ENCODE measurements around the gene SLC6A19.

- TF ChIP-seq, protein P1, sequence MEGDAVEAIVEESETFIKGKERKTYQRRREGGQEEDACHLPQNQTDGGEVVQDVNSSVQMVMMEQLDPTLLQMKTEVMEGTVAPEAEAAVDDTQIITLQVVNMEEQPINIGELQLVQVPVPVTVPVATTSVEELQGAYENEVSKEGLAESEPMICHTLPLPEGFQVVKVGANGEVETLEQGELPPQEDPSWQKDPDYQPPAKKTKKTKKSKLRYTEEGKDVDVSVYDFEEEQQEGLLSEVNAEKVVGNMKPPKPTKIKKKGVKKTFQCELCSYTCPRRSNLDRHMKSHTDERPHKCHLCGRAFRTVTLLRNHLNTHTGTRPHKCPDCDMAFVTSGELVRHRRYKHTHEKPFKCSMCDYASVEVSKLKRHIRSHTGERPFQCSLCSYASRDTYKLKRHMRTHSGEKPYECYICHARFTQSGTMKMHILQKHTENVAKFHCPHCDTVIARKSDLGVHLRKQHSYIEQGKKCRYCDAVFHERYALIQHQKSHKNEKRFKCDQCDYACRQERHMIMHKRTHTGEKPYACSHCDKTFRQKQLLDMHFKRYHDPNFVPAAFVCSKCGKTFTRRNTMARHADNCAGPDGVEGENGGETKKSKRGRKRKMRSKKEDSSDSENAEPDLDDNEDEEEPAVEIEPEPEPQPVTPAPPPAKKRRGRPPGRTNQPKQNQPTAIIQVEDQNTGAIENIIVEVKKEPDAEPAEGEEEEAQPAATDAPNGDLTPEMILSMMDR (IDR thresholded peaks at IDR 0.05) = no peak
- TF ChIP-seq POLR2AphosphoS5 (IDR thresholded peaks at IDR 0.05) = no peak
- no peak for TF ChIP-seq POLR2A (IDR thresholded peaks at IDR 0.05)
These were observed 14.0 kb upstream of the SLC6A19 start for GRCh38 chr5:1187234-1187949.

Measured in prostate gland (tissue), 2 donors.